MM.1S (cell line): ENCODE results near the gene NUP160.
"Not testable (repeated sequence)": the region's sequence is repeated elsewhere in the genome, so short reads cannot be mapped to it uniquely, and the experiment has no call there.

Experiments
- DNase-seq: peaks from one replicate; pipeline ENCODE4 v3.0.0-alpha.2; 2015
- H2AFZ ChIP-seq: fragments of 300-600 bp; sonication (generic); 2 replicates; pipeline ENCODE4 v1.6.0; 2016; ENCODE audit warnings: antibody characterized with exemption, low read length
- H3F3A ChIP-seq: fragments of 300-600 bp; sonication (generic); 2 replicates; pipeline ENCODE4 v1.6.1; 2016; ENCODE audit warnings: mild to moderate bottlenecking, antibody characterized with exemption, low read length, moderate library complexity, mixed read lengths; ENCODE audit not compliant: insufficient read depth
- H3K27ac ChIP-seq: fragments of 300-600 bp; sonication (generic); 2 replicates; pipeline ENCODE4 v1.5.1; 2016; ENCODE audit warnings: mild to moderate bottlenecking, low read length
- H3K27me3 ChIP-seq: fragments of 300-600 bp; sonication (generic); replicated peaks from 2 replicates; pipeline ENCODE4 v1.6.0; 2016; ENCODE audit warnings: low read length; ENCODE audit not compliant: insufficient read depth
- H3K36me3 ChIP-seq: fragments of 300-600 bp; sonication (generic); replicated peaks from 2 replicates; pipeline ENCODE4 v1.6.1; 2016; ENCODE audit warnings: mild to moderate bottlenecking, low read length, mixed read lengths; ENCODE audit not compliant: insufficient read depth
- H3K4me1 ChIP-seq: fragments of 300-600 bp; sonication (generic); 2 replicates; pipeline ENCODE4 v1.6.1; 2016; ENCODE audit warnings: low read length, mixed read lengths
- H3K4me2 ChIP-seq: fragments of 300-600 bp; sonication (generic); 2 replicates; pipeline ENCODE4 v1.6.0; 2016; ENCODE audit warnings: low read depth, low read length
- H3K4me3 ChIP-seq: fragments of 300-600 bp; sonication (generic); 2 replicates; pipeline ENCODE4 v1.5.1; 2016; ENCODE audit warnings: low read length, mixed read lengths
- H3K79me2 ChIP-seq: fragments of 300-600 bp; sonication (generic); 2 replicates; pipeline ENCODE4 v1.6.1; 2016; ENCODE audit warnings: mixed run types, low read length, mixed read lengths
- H3K9ac ChIP-seq: fragments of 300-600 bp; sonication (generic); 2 replicates; pipeline ENCODE4 v1.6.1; 2016; ENCODE audit warnings: low read length, mixed read lengths
- H3K9me2 ChIP-seq: fragments of 300-600 bp; sonication (generic); replicated peaks from 2 replicates; pipeline ENCODE4 v1.6.1; 2016; ENCODE audit warnings: mild to moderate bottlenecking, low read length, mixed read lengths; ENCODE audit not compliant: insufficient read depth
- H3K9me3 ChIP-seq: fragments of 300-600 bp; sonication (generic); replicated peaks from 2 replicates; pipeline ENCODE4 v1.6.1; 2016; ENCODE audit warnings: mild to moderate bottlenecking, low read length, mixed read lengths; ENCODE audit not compliant: insufficient read depth
- H4K20me1 ChIP-seq: fragments of 300-600 bp; sonication (generic); 2 replicates; pipeline ENCODE4 v1.6.1; 2016; ENCODE audit warnings: mild to moderate bottlenecking, low read length, moderate library complexity, mixed read lengths; ENCODE audit not compliant: insufficient read depth
- CTCF ChIP-seq: fragments of 300-600 bp; sonication (generic); IDR thresholded peaks from 2 replicates; pipeline ENCODE4 v1.5.1; 2016; ENCODE audit warnings: antibody characterized with exemption, low read length, mixed read lengths
- EZH2 ChIP-seq: fragments of 300-600 bp; sonication (generic); optimal IDR thresholded peaks from 2 replicates; pipeline ENCODE3; 2017; ENCODE audit warnings: low read depth, mild to moderate bottlenecking, antibody characterized with exemption, low read length, mixed read lengths
- EZH2phosphoT487 ChIP-seq: fragments of 300-600 bp; sonication (generic); IDR thresholded peaks from 2 replicates; pipeline ENCODE4 v1.6.1; 2018; ENCODE audit warnings: antibody characterized with exemption, low read length

The NUP160 gene

GRCh38 chr11:47886096-47886495 is 37.9 kb upstream of the NUP160 start:
- no peak overlapping the region for H3K9ac ChIP-seq
- H3K27me3 ChIP-seq = peaks cover 17% of the 10 kb centered on the region
- H2AFZ ChIP-seq = no peak overlapping the region

GRCh38 chr11:47882437-47882836 is 34.3 kb upstream of the NUP160 start:
- H3K4me2 ChIP-seq, H3K27ac ChIP-seq, H3K9ac ChIP-seq, H3K79me2 ChIP-seq, DNase-seq, H3K9me2 ChIP-seq, H3K4me3 ChIP-seq, H3F3A ChIP-seq, H3K36me3 ChIP-seq, H3K4me1 ChIP-seq, H3K9me3 ChIP-seq, H2AFZ ChIP-seq, H3K27me3 ChIP-seq, H4K20me1 ChIP-seq: not testable (repeated sequence)

More at GRCh38 chr11:47886096-47886495, 37.9 kb upstream of the NUP160 start:
- no peaks in the 10 kb centered on the region for H3K4me1 ChIP-seq
- no peaks in the 10 kb centered on the region for H3F3A ChIP-seq
- no peak overlapping the region for H3K4me3 ChIP-seq
- TF ChIP-seq CTCF (no peak), EZH2phosphoT487 (no peak), EZH2 (no peak)
- H3K9me2 ChIP-seq = no peaks in the 10 kb centered on the region
- H3K27ac ChIP-seq = no peak overlapping the region
- H3K79me2 ChIP-seq = no peaks in the 10 kb centered on the region
- H3K9me3 ChIP-seq = no peaks in the 10 kb centered on the region
- H3K36me3 ChIP-seq = no peaks in the 10 kb centered on the region
- no peak overlapping the region for H3K4me2 ChIP-seq
- no peak for DNase-seq
- H4K20me1 ChIP-seq = no peaks in the 10 kb centered on the region

GRCh38 chr11:47881145-47881544 is 33.0 kb upstream of the NUP160 start:
- TF ChIP-seq CTCF (no peak), EZH2phosphoT487 (no peak), EZH2 (no peak)
- Histone ChIP-seq H4K20me1 (no peaks in the 10 kb centered on the region), H2AFZ (no peak overlapping the region), H3K9ac (no peak overlapping the region), H3K4me2 (no peak overlapping the region), H3K4me1 (no peaks in the 10 kb centered on the region), H3K79me2 (no peaks in the 10 kb centered on the region), H3K27ac (no peak overlapping the region), H3K4me3 (no peak overlapping the region), H3F3A (no peaks in the 10 kb centered on the region), H3K9me2 (no peaks in the 10 kb centered on the region), H3K9me3 (no peaks in the 10 kb centered on the region), H3K36me3 (no peaks in the 10 kb centered on the region), H3K27me3 (0 out of 2 replicates have a peak, but pooled peaks cover 4% of the 10 kb centered on the region)
- no peak for DNase-seq

- no peak overlapping the region for H3K9ac ChIP-seq
- no peaks in the 10 kb centered on the region for H3K9me2 ChIP-seq
- H3K36me3 ChIP-seq = no peaks in the 10 kb centered on the region
- no peak overlapping the region for H3K4me3 ChIP-seq
- 0 out of 2 replicates have a peak, but pooled peaks cover 4% of the 10 kb centered on the region for H3K27me3 ChIP-seq
- no peaks in the 10 kb centered on the region for H3K9me3 ChIP-seq
- H3K4me1 ChIP-seq = no peaks in the 10 kb centered on the region
- H3K4me2 ChIP-seq = no peak overlapping the region
- no peaks in the 10 kb centered on the region for H4K20me1 ChIP-seq
- no peak overlapping the region for H2AFZ ChIP-seq
- H3K79me2 ChIP-seq = no peaks in the 10 kb centered on the region
- TF ChIP-seq CTCF (no peak), EZH2 (no peak), EZH2phosphoT487 (no peak)
- no peaks in the 10 kb centered on the region for H3F3A ChIP-seq
- no peak overlapping the region for H3K27ac ChIP-seq
- no peak for DNase-seq
Observed at GRCh38 chr11:47879259-47880158, 31.4 kb upstream of the NUP160 start.

GRCh38 chr11:47875858-47876257 is 27.7 kb upstream of the NUP160 start:
- H3K4me2 ChIP-seq, H3K9ac ChIP-seq, H3K4me1 ChIP-seq, H2AFZ ChIP-seq, H3K79me2 ChIP-seq, DNase-seq, H3K36me3 ChIP-seq, H3K27me3 ChIP-seq, H3K9me2 ChIP-seq, H3K27ac ChIP-seq, H3F3A ChIP-seq, H3K9me3 ChIP-seq, H3K4me3 ChIP-seq, H4K20me1 ChIP-seq: not testable (repeated sequence)
